Natural killer cell (primary cell): ENCODE data around the gene SORD. TPM values are rescaled to one million over a fixed set of nuclear protein-coding genes. Genes with fewer than 3 reads are reported as not detected.
A peak's percentile ranks its signal among the peaks of the same experiment; 100 is the strongest.
"Not testable (repeated sequence)": the region's sequence is repeated elsewhere in the genome, so short reads cannot be mapped to it uniquely, and the experiment has no call there.

ENCODE experiments used
- ATAC-seq, 3 donors: fragments of 150-1000 bp in 2 of 3; fragments of 200-7000 bp in 1 of 3; cut with Tn5 transposase; 1 replicate in 1 of 3; 2 replicates in 2 of 3; pipeline ENCODE4 v1.10.0; 2021; ENCODE audit warnings: mild to moderate bottlenecking in 2 of 3, moderate library complexity in 2 of 3
- DNase-seq, 2 donors: peaks; one replicate each; pipeline versions ENCODE4 v3.0.0 to v3.0.0-alpha.2; 2013 to 2021; ENCODE audit warnings: mixed read lengths in 1 of 2
- H3K27ac ChIP-seq: one replicate; pipeline ENCODE4 v1.5.1; 2013; ENCODE audit warnings: mild to moderate bottlenecking, low read length
- H3K27me3 ChIP-seq: one replicate; pipeline ENCODE4 v1.6.1; 2013; ENCODE audit warnings: low read length; ENCODE audit not compliant: control insufficient read depth, insufficient read depth
- H3K36me3 ChIP-seq: one replicate; pipeline ENCODE4 v1.6.1; 2013; ENCODE audit warnings: low read length; ENCODE audit not compliant: control insufficient read depth, insufficient read depth
- H3K4me1 ChIP-seq: one replicate; pipeline ENCODE4 v1.6.1; 2013; ENCODE audit warnings: low read length; ENCODE audit not compliant: control insufficient read depth, insufficient read depth
- H3K4me3 ChIP-seq: one replicate; pipeline ENCODE4 v1.5.1; 2013; ENCODE audit warnings: low read length
- H3K9me3 ChIP-seq: one replicate; pipeline ENCODE4 v1.6.1; 2013; ENCODE audit warnings: low read length; ENCODE audit not compliant: control insufficient read depth, insufficient read depth
- H3K27ac Mint-ChIP-seq, 2 donors: one replicate each; pipeline ENCODE4 v1.8.0; 2022; ENCODE audit warnings: mild to moderate bottlenecking in 2 of 2, mixed read lengths in 2 of 2, moderate library complexity in 1 of 2
- H3K27me3 Mint-ChIP-seq, 2 donors: one replicate each; pipeline ENCODE4 v1.8.0; 2022; ENCODE audit warnings: low read depth in 2 of 2, mixed read lengths in 2 of 2
- H3K36me3 Mint-ChIP-seq: one replicate; pipeline ENCODE4 v1.8.0; 2022; ENCODE audit warnings: mixed read lengths
- H3K4me1 Mint-ChIP-seq, 2 donors: one replicate each; pipeline ENCODE4 v1.8.0; 2022; ENCODE audit warnings: mixed read lengths in 2 of 2
- H3K4me3 Mint-ChIP-seq: one replicate; pipeline ENCODE4 v1.8.0; 2022; ENCODE audit warnings: mild to moderate bottlenecking, moderate library complexity, mixed read lengths
- H3K9me3 Mint-ChIP-seq, 2 donors: one replicate each; pipeline ENCODE4 v1.8.0; 2022; ENCODE audit warnings: mixed read lengths in 2 of 2
- CTCF ChIP-seq: fragments of 200-600 bp; IDR thresholded peaks from one replicate; pipeline ENCODE4 v1.8.0; 2022; ENCODE audit warnings: antibody characterized with exemption
- WGBS: methylation state at CpG from one replicate; pipeline ENCODE4 v1.1.7; 2013; ENCODE audit warnings: missing lambda C conversion rate; ENCODE audit not compliant: insufficient coverage; 5-methylcytosine and 5-hydroxymethylcytosine counted together
- intact Hi-C: fragments of 100-400 bp; cut with micrococcal nuclease; formaldehyde crosslinking; loops from one replicate; pipeline ENCODE4 v1.14.2; 2022
- total RNA-seq, 4 donors: library from RNA; stranded (reverse); fragments of 120-200 nt in 1 of 4; gene quantifications; one replicate each; pipeline versions ENCODE4 v1.2.3 to v1.2.4, GENCODE V29; 2013 to 2022

The SORD gene
- total RNA-seq, 3 donors from 2014 or later (not counting 1 experiment from before 2014, with no cell fraction given): 2.6 to 5.7 (median 2.8) TPM

GRCh38 chr15:45026651-45027190 is 3.7 kb downstream of the SORD start:
- Mint-ChIP-seq H3K4me1 (peaks cover 8 to 12% of the 10 kb centered on the region in 2 donors), H3K4me3 (no peak overlapping the region), H3K27ac (no peak overlapping the region), H3K36me3 (no peaks in the 10 kb centered on the region), H3K27me3 (no peaks in the 10 kb centered on the region), H3K9me3 (no peaks in the 10 kb centered on the region)
- no peaks in the 10 kb centered on the region for H3K36me3 ChIP-seq
- no peak for TF ChIP-seq CTCF
- H3K27ac ChIP-seq: no peak overlapping the region
- peaks cover 19% of the 10 kb centered on the region for H3K4me1 ChIP-seq
- H3K4me3 ChIP-seq: no peak overlapping the region
- H3K27me3 ChIP-seq: no peaks in the 10 kb centered on the region
- WGBS: 88% methylated on average over 4 of the region's 5 CpGs
- no peak for DNase-seq
- intact Hi-C loops: loop anchor here (2.0 kb wide), 1 partner anchor 164 kb away; no protein-coding TSS in a partner anchor
- no peak for ATAC-seq
- H3K9me3 ChIP-seq: no peaks in the 10 kb centered on the region

DNA sequence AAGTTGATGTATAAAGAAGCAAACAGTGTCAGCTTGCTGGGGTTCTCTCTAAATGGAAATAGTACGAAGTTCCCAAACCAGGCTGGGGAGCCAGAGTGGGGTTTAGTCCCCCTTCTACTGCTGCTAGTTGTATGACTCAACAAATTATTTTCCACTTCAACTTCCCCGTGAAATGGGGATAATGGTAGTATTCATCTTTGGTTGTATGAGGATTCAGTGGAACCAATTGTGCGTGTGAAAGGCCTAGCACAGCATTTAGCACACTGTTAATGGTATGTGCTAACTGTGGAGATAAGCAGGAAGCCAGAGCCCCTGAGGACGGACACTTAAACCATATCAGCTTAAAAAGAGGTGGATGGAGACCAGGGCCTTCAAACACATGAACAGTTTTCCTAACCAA is 4.2 kb downstream of the SORD start:
- no peak for TF ChIP-seq CTCF
- Histone ChIP-seq H3K27me3 (no peaks in the 10 kb centered on the region), H3K9me3 (no peaks in the 10 kb centered on the region), H3K4me1 (peaks cover 15% of the 10 kb centered on the region), H3K36me3 (no peaks in the 10 kb centered on the region), H3K4me3 (no peak overlapping the region), H3K27ac (no peak overlapping the region)
- DNase-seq: no peak
- WGBS: 90% methylated on average over 3 of the region's 4 CpGs
- no peaks in the 10 kb centered on the region for H3K9me3 Mint-ChIP-seq
- no peaks in the 10 kb centered on the region for H3K27me3 Mint-ChIP-seq
- no peak for ATAC-seq
- intact Hi-C loops: loop anchor here (2.0 kb wide), 1 partner anchor 164 kb away; no protein-coding TSS in a partner anchor
- H3K36me3 Mint-ChIP-seq: no peaks in the 10 kb centered on the region
- H3K27ac Mint-ChIP-seq: no peak overlapping the region
- H3K4me1 Mint-ChIP-seq: peaks cover 8 to 12% of the 10 kb centered on the region in 2 donors
- H3K4me3 Mint-ChIP-seq: no peak overlapping the region

DNA sequence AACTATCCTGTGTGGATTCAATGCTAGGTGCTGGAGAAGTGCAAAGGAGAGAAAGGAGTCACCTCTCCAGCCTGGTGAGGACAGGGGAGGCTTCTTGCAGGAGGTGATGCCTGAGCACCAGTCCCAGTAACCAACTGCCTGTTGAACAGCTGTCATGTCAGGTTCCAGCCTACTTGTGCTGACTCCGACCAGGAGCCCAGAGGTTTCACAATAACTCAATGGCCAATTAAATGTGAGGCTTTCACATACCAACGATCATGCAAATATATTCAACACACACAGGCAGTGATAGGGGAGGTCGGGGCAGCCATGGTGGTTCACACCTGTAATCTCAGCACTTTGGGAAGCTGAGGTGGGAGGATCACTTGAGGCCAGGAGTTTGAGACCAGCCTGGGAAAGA is 7.7 kb downstream of the SORD start:
- H3K27ac Mint-ChIP-seq: no peak overlapping the region
- H3K4me3 Mint-ChIP-seq: no peak overlapping the region
- Histone ChIP-seq H3K4me3 (no peak overlapping the region), H3K9me3 (no peaks in the 10 kb centered on the region), H3K27ac (no peak overlapping the region), H3K36me3 (no peaks in the 10 kb centered on the region), H3K27me3 (no peaks in the 10 kb centered on the region), H3K4me1 (no peaks in the 10 kb centered on the region)
- intact Hi-C loops: no loop called here
- H3K36me3 Mint-ChIP-seq: no peaks in the 10 kb centered on the region
- TF ChIP-seq CTCF: no peak
- peaks cover 4 to 5% of the 10 kb centered on the region in 2 donors for H3K4me1 Mint-ChIP-seq
- DNase-seq: no peak
- peaks cover 0 to 3% of the 10 kb centered on the region in 2 donors for H3K27me3 Mint-ChIP-seq
- ATAC-seq: no peak
- WGBS: 94% methylated on average over 2 of the region's 3 CpGs
- H3K9me3 Mint-ChIP-seq: no peaks in the 10 kb centered on the region

DNA sequence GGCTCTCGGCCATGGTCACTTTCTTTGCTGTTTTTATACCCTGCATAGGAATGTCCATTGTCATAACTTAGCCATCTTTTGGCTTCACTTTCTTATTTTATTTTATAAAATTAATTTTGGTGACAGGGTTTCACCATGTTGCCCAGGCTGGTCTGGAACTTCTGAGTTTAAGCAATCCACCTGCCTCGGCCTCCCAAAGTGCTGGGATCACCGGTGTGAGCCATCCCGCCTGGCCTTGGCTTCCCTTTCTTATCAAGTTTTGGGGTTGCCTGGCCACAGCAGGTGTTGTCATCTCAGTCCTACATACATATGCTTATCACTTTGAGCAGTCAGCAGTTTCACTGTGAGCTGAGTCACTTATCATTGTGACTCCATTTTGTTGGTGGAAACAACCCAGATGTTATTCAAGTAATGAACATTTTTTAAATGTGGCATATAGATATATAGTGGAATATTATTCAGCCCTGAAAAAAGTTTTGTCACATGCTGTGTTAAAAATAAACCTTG is 8.6 kb downstream of the SORD start:
- H3K4me3 Mint-ChIP-seq, H3K27me3 Mint-ChIP-seq, DNase-seq, H3K4me3 ChIP-seq, H3K36me3 Mint-ChIP-seq, H3K27ac Mint-ChIP-seq, H3K4me1 ChIP-seq, H3K36me3 ChIP-seq, H3K27ac ChIP-seq, H3K9me3 ChIP-seq, H3K27me3 ChIP-seq, intact Hi-C loops, H3K9me3 Mint-ChIP-seq: not testable (repeated sequence)
- 92% methylated on average over 1 of the region's 4 CpGs for WGBS
- peak in 1 of 3 donors; percentile 40 for ATAC-seq
- peaks cover 8 to 10% of the 10 kb centered on the region in 2 donors for H3K4me1 Mint-ChIP-seq

DNA sequence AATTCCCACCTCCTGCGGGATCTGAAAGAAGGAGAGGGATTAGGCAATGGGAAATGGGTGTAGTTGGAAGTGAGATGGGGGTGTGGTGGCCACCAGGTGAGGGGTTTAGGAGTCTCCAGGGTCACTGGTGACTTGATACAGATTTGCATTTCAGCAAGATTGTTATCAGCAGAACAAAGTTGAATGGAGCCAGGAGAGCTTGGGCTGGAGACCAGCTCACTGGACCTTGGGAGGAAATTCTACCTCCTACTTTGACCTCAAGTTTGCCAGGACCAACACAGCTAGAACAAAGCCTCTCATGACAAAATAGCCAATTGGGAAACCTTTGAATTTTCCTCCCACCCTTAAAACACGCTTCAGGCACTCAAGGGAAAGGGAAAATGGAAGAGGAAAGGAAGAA is 9.5 kb downstream of the SORD start:
- DNase-seq, H3K27me3 Mint-ChIP-seq, H3K36me3 ChIP-seq, H3K9me3 Mint-ChIP-seq, H3K4me3 ChIP-seq, H3K4me3 Mint-ChIP-seq, H3K4me1 ChIP-seq, H3K27ac ChIP-seq, H3K9me3 ChIP-seq, H3K27me3 ChIP-seq, ATAC-seq, H3K27ac Mint-ChIP-seq, intact Hi-C loops, H3K36me3 Mint-ChIP-seq: not testable (repeated sequence)
- WGBS: no CpG with 5 or more reads among the region's 2 CpGs
- peaks cover 8 to 17% of the 10 kb centered on the region in 2 donors for H3K4me1 Mint-ChIP-seq

- H3K27me3 ChIP-seq, H3K27me3 Mint-ChIP-seq, ATAC-seq, H3K36me3 ChIP-seq, H3K9me3 ChIP-seq, H3K4me3 ChIP-seq, H3K27ac ChIP-seq, H3K27ac Mint-ChIP-seq, intact Hi-C loops, DNase-seq, H3K4me3 Mint-ChIP-seq, H3K9me3 Mint-ChIP-seq, H3K36me3 Mint-ChIP-seq, H3K4me1 ChIP-seq: not testable (repeated sequence)
- 84% methylated on average over 2 of the region's 4 CpGs for WGBS
- peaks cover 8 to 17% of the 10 kb centered on the region in 2 donors for H3K4me1 Mint-ChIP-seq
These were observed 11.1 kb downstream of the SORD start for GRCh38 chr15:45034087-45034486.
